Raji (cell line): ENCODE measurements around the gene PRG3.

Source experiments
- POLR2A ChIP-seq: IDR thresholded peaks from 2 replicates; pipeline ENCODE4 v1.6.1; 2011; ENCODE audit warnings: low read depth, low read length, control low read depth; ENCODE audit not compliant: insufficient read depth

Gene PRG3

GRCh38 chr11:57343825-57344224, 37.1 kb downstream of the PRG3 start:
- no peak for TF ChIP-seq POLR2A

GRCh38 chr11:57342702-57343101, 38.2 kb downstream of the PRG3 start:
- TF ChIP-seq POLR2A = no peak

- no peak for TF ChIP-seq POLR2A
Measured at GRCh38 chr11:57341250-57341808, 39.6 kb downstream of the PRG3 start.

GRCh38 chr11:57340039-57340615, 40.8 kb downstream of the PRG3 start:
- no peak for TF ChIP-seq POLR2A

- TF ChIP-seq POLR2A = no peak
Measured at GRCh38 chr11:57339328-57339727, 41.6 kb downstream of the PRG3 start.

GRCh38 chr11:57338142-57338541, 42.8 kb downstream of the PRG3 start, which contains the start of gene P2RX3:
P2RX3 (plus strand) TSS chr11:57338352; CDS start chr11:57338551, 199 bp downstream.
- no peak for TF ChIP-seq POLR2A

GRCh38 chr11:57336111-57336666, 44.8 kb downstream of the PRG3 start:
- no peak for TF ChIP-seq POLR2A

- peak; percentile 80 for TF ChIP-seq POLR2A
Measured at GRCh38 chr11:57335343-57336110, 45.4 kb downstream of the PRG3 start, which contains the start of gene SSRP1. SSRP1 (minus strand) TSS chr11:57335892; CDS start chr11:57335121, 771 bp downstream.

GRCh38 chr11:57335023-57335342, 46.0 kb downstream of the PRG3 start:
- TF ChIP-seq POLR2A = no peak

GRCh38 chr11:57332694-57333440, 48.1 kb downstream of the PRG3 start:
- no peak for TF ChIP-seq POLR2A

GRCh38 chr11:57331720-57332119, 49.2 kb downstream of the PRG3 start:
- no peak for TF ChIP-seq POLR2A

GRCh38 chr11:57330029-57330428, 50.9 kb downstream of the PRG3 start:
- TF ChIP-seq POLR2A = no peak

- no peak for TF ChIP-seq POLR2A
Measured at GRCh38 chr11:57327721-57328120, 53.2 kb downstream of the PRG3 start.
